ENCODE measurements around the gene PSMD1. TPM values are rescaled to one million over a fixed set of nuclear protein-coding genes. Genes with fewer than 3 reads are reported as not detected.
A peak's percentile ranks its signal among the peaks of the same experiment; 100 is the strongest.

Gene PSMD1
- total and polyA plus RNA-seq, 2 of the 8 experiments (the other 6 are each of a cell fraction or from before 2014, with no cell fraction given): 179 to 272 TPM

- TF ChIP-seq, protein P1, sequence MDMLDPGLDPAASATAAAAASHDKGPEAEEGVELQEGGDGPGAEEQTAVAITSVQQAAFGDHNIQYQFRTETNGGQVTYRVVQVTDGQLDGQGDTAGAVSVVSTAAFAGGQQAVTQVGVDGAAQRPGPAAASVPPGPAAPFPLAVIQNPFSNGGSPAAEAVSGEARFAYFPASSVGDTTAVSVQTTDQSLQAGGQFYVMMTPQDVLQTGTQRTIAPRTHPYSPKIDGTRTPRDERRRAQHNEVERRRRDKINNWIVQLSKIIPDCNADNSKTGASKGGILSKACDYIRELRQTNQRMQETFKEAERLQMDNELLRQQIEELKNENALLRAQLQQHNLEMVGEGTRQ (IDR thresholded peaks at IDR 0.05; ENCODE audit: low read length): no peak
- no peak for TF ChIP-seq HDAC6 (IDR thresholded peaks at IDR 0.05; ENCODE audit: low read depth, low read length)
- TF ChIP-seq TEAD4 (IDR thresholded peaks at IDR 0.05; ENCODE audit: low read depth, low read length): peak; percentile 3; the same call in 1 of the 2 replicates
- no peak for TF ChIP-seq SIRT6 (IDR thresholded peaks at IDR 0.05; ENCODE audit: low read length)
- TF ChIP-seq, protein P2, sequence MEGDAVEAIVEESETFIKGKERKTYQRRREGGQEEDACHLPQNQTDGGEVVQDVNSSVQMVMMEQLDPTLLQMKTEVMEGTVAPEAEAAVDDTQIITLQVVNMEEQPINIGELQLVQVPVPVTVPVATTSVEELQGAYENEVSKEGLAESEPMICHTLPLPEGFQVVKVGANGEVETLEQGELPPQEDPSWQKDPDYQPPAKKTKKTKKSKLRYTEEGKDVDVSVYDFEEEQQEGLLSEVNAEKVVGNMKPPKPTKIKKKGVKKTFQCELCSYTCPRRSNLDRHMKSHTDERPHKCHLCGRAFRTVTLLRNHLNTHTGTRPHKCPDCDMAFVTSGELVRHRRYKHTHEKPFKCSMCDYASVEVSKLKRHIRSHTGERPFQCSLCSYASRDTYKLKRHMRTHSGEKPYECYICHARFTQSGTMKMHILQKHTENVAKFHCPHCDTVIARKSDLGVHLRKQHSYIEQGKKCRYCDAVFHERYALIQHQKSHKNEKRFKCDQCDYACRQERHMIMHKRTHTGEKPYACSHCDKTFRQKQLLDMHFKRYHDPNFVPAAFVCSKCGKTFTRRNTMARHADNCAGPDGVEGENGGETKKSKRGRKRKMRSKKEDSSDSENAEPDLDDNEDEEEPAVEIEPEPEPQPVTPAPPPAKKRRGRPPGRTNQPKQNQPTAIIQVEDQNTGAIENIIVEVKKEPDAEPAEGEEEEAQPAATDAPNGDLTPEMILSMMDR (IDR thresholded peaks at IDR 0.05; ENCODE audit: control extremely low read depth in 1 of 3, insufficient read depth in 1 of 3, low read depth in 1 of 3, low read length in 3 of 3): peak; percentile 77 to 97 (median 87)
- TF ChIP-seq SIX5 (IDR thresholded peaks at IDR 0.05; ENCODE audit: low read depth, low read length): no peak
- no peak for TF ChIP-seq FOSL1 (IDR thresholded peaks at IDR 0.05; ENCODE audit: insufficient read depth, low read depth, low read length)
- no peak for TF ChIP-seq GTF2F1 (IDR thresholded peaks at IDR 0.05; ENCODE audit: borderline replicate concordance, low read depth, low read length)
- TF ChIP-seq CBX8 (IDR thresholded peaks at IDR 0.05; ENCODE audit: borderline replicate concordance, low read depth, low read length): no peak
- TF ChIP-seq MAFK (IDR thresholded peaks at IDR 0.05; ENCODE audit: low read depth, low read length): no peak
- TF ChIP-seq POLR2A (IDR thresholded peaks at IDR 0.05; ENCODE audit: control extremely low read depth in 1 of 2, low read depth in 2 of 2, low read length in 2 of 2): no peak
- TF ChIP-seq RXRA (IDR thresholded peaks at IDR 0.05; ENCODE audit: insufficient read depth, low read depth, low read length): no peak
- TF ChIP-seq EP300 (IDR thresholded peaks at IDR 0.05; ENCODE audit: borderline replicate concordance in 1 of 2, low read depth in 2 of 2, low read length in 2 of 2): no peak
- TF ChIP-seq TCF12 (IDR thresholded peaks at IDR 0.05; ENCODE audit: low read depth, low read length): no peak
- peak; percentile 37 to 68 for TF ChIP-seq RAD21 (IDR thresholded peaks at IDR 0.05 in 1 of 2, conservative IDR thresholded peaks at IDR 0.05 in 1 of 2; ENCODE audit: low read depth in 2 of 2, low read length in 2 of 2)
- TF ChIP-seq BCL11A (IDR thresholded peaks at IDR 0.05; ENCODE audit: low read depth in 2 of 2, low read length in 2 of 2): no peak
- TF ChIP-seq ASH2L (IDR thresholded peaks at IDR 0.05; ENCODE audit: low read length): no peak
Observed at GRCh38 chr2:231052494-231053451, 3.9 kb upstream of the PSMD1 start (continued).
